PC-9 (cell line): Measurements from ENCODE around the gene MTMR8. TPM values are rescaled to one million over a fixed set of nuclear protein-coding genes. Genes with fewer than 3 reads are reported as not detected.

ENCODE experiments used
- BruUV-seq: library from RNA; stranded (reverse); fragments of 400-500 nt; replicated peaks from 2 replicates; lab custom pipeline; 2021; lab: Mats Ljungman, UMichigan
- CTCF ChIA-PET: fragments of 300-600 bp; sonication (Branson Sonifier 250); formaldehyde crosslinking; loops from one replicate; lab custom pipeline; 2022; ENCODE audit warnings: antibody characterized with exemption; lab: Charles Lee
- POLR2A ChIA-PET: fragments of 300-600 bp; sonication (Branson Sonifier 250); formaldehyde crosslinking; loops from one replicate; lab custom pipeline; 2022; ENCODE audit warnings: antibody characterized with exemption; ENCODE audit not compliant: unreplicated experiment; lab: Charles Lee
- DNase-seq, 2 experiments: peaks; one replicate each; pipeline versions ENCODE4 v3.0.0 to v3.0.0-alpha.2; 2015 to 2022; ENCODE audit warnings: mixed read lengths in 1 of 2
- H2AFZ ChIP-seq: fragments of 200-600 bp; sonication (generic); 2 replicates; pipeline ENCODE4 v1.8.1; 2017; ENCODE audit warnings: antibody characterized with exemption
- H3F3A ChIP-seq: fragments of 200-600 bp; sonication (generic); 2 replicates; pipeline ENCODE4 v1.8.1; 2017; ENCODE audit warnings: antibody characterized with exemption, mild to moderate bottlenecking, low read depth; ENCODE audit not compliant: insufficient read depth
- H3K27ac ChIP-seq: fragments of 200-600 bp; sonication (generic); 2 replicates; pipeline ENCODE4 v1.6.1; 2016; ENCODE audit warnings: mixed run types
- H3K27me3 ChIP-seq: fragments of 200-600 bp; sonication (generic); 2 replicates; pipeline ENCODE4 v1.6.1; 2016; ENCODE audit warnings: low read depth, mixed run types; ENCODE audit not compliant: insufficient read depth
- H3K36me3 ChIP-seq: fragments of 200-600 bp; sonication (generic); 2 replicates; pipeline ENCODE4 v1.6.1; 2016; ENCODE audit warnings: low read depth, mixed run types
- H3K4me1 ChIP-seq: fragments of 200-600 bp; sonication (generic); replicated peaks from 2 replicates; pipeline ENCODE4 v1.6.1; 2016; ENCODE audit warnings: mixed run types; ENCODE audit not compliant: insufficient read depth
- H3K4me2 ChIP-seq: fragments of 200-600 bp; sonication (generic); 2 replicates; pipeline ENCODE4 v1.6.1; 2017; ENCODE audit warnings: mixed run types
- H3K4me3 ChIP-seq: fragments of 200-600 bp; sonication (generic); 2 replicates; pipeline ENCODE4 v1.6.1; 2016; ENCODE audit warnings: mixed run types
- H3K79me2 ChIP-seq: fragments of 200-600 bp; sonication (generic); 2 replicates; pipeline ENCODE4 v1.6.1; 2017; ENCODE audit warnings: low read depth, mixed run types
- H3K9me2 ChIP-seq: fragments of 200-600 bp; sonication (generic); 2 replicates; pipeline ENCODE4 v1.8.1; 2017; ENCODE audit warnings: mild to moderate bottlenecking; ENCODE audit not compliant: insufficient read depth
- H3K9me3 ChIP-seq: fragments of 200-600 bp; sonication (generic); 2 replicates; pipeline ENCODE4 v1.8.1; 2016; ENCODE audit warnings: low read depth; ENCODE audit not compliant: insufficient read depth
- H4K20me1 ChIP-seq: fragments of 200-600 bp; sonication (generic); 2 replicates; pipeline ENCODE4 v1.8.1; 2017; ENCODE audit not compliant: insufficient read depth
- EZH2 ChIP-seq: fragments of 200-600 bp; sonication (generic); IDR thresholded peaks from 2 replicates; pipeline ENCODE4 v1.8.0; 2017; ENCODE audit warnings: antibody characterized with exemption, low read depth
- intact Hi-C: fragments of 100-400 bp; cut with micrococcal nuclease; formaldehyde crosslinking; loops from one replicate; pipeline ENCODE4 v1.10.0; 2022; ENCODE audit not compliant: unreplicated experiment
- total RNA-seq: library from RNA; stranded (reverse); gene quantifications from 2 replicates; pipeline ENCODE4 v1.2.3, GENCODE V29; 2021
- TF ChIP-seq, protein P1 (sequence below): fragments of 200-600 bp; sonication (generic); conservative IDR thresholded peaks from 2 replicates; pipeline ENCODE4 v1.6.1; 2017; ENCODE audit warnings: mixed run types, antibody characterized with exemption, mild to moderate bottlenecking, moderate library complexity

MTMR8 gene
- total RNA-seq, 1 experiment from 2014 or later: 1.9 TPM

DNA sequence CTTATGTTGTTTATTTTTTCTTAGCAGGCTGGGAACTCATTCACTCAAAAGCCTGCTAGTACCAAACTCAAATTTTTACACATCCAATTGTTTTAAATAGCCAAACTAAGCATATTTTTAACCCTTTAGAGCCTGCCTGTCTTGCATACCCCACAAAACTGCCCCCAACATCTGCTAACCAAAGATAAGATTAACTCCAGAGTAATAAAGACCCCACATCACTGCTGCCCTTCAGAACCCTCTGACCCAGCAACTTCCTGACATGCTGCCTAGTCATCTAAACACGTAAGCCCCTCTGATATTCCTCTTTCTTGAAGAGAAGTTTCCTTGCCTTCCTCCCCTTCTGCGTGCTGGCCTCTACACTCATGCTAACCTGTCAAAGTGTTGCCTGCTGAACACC is 104.1 kb downstream of the MTMR8 start:
- Histone ChIP-seq H3K4me2 (no peak overlapping the region), H3K27me3 (no peaks in the 10 kb centered on the region), H3K9me3 (no peaks in the 10 kb centered on the region), H3K79me2 (no peaks in the 10 kb centered on the region), H2AFZ (no peak overlapping the region), H3K4me3 (no peak overlapping the region), H3F3A (no peaks in the 10 kb centered on the region), H3K36me3 (no peaks in the 10 kb centered on the region), H3K27ac (no peak overlapping the region), H4K20me1 (no peaks in the 10 kb centered on the region), H3K4me1 (no peaks in the 10 kb centered on the region), H3K9me2 (no peaks in the 10 kb centered on the region)
- POLR2A ChIA-PET: no interaction called here
- BruUV-seq: no TSS peak
- no peak for TF ChIP-seq EZH2
- TF ChIP-seq, protein P1, sequence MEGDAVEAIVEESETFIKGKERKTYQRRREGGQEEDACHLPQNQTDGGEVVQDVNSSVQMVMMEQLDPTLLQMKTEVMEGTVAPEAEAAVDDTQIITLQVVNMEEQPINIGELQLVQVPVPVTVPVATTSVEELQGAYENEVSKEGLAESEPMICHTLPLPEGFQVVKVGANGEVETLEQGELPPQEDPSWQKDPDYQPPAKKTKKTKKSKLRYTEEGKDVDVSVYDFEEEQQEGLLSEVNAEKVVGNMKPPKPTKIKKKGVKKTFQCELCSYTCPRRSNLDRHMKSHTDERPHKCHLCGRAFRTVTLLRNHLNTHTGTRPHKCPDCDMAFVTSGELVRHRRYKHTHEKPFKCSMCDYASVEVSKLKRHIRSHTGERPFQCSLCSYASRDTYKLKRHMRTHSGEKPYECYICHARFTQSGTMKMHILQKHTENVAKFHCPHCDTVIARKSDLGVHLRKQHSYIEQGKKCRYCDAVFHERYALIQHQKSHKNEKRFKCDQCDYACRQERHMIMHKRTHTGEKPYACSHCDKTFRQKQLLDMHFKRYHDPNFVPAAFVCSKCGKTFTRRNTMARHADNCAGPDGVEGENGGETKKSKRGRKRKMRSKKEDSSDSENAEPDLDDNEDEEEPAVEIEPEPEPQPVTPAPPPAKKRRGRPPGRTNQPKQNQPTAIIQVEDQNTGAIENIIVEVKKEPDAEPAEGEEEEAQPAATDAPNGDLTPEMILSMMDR: no peak
- DNase-seq: no peak
- CTCF ChIA-PET: no interaction called here
- intact Hi-C loops: no loop called here

DNA sequence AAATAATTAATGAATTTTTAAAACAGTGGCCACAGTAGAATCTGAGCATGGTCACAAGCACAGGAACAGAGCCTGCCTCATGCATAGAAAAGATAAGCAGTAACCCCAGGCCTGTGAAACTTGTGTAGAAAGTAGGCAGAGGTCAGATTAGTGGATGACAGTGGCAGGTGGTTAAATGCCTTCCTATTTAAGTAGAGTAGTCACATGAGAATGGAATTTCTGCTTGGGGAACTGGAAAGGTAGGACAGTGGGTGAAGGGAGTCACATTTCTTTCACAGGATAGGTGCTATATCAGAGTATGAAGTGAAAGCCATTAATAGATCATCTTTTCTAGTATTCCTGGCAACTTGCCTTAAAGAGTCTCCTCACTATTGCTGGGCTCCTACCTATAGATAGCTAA is 130.0 kb downstream of the MTMR8 start:
- POLR2A ChIA-PET: no interaction called here
- Histone ChIP-seq H3K27ac (no peak overlapping the region), H3K27me3 (no peaks in the 10 kb centered on the region), H3K9me3 (no peaks in the 10 kb centered on the region), H3K79me2 (no peaks in the 10 kb centered on the region), H3K9me2 (no peaks in the 10 kb centered on the region), H3K4me2 (no peak overlapping the region), H3K36me3 (no peaks in the 10 kb centered on the region), H3K4me3 (no peak overlapping the region), H3F3A (no peaks in the 10 kb centered on the region), H4K20me1 (no peaks in the 10 kb centered on the region), H3K4me1 (no peaks in the 10 kb centered on the region), H2AFZ (no peak overlapping the region)
- DNase-seq: peak in 1 of 2 experiments; percentile 39
- TF ChIP-seq, protein P1: no peak
- no peak for TF ChIP-seq EZH2
- CTCF ChIA-PET: no interaction called here
- intact Hi-C loops: no loop called here
- no TSS peak for BruUV-seq

DNA sequence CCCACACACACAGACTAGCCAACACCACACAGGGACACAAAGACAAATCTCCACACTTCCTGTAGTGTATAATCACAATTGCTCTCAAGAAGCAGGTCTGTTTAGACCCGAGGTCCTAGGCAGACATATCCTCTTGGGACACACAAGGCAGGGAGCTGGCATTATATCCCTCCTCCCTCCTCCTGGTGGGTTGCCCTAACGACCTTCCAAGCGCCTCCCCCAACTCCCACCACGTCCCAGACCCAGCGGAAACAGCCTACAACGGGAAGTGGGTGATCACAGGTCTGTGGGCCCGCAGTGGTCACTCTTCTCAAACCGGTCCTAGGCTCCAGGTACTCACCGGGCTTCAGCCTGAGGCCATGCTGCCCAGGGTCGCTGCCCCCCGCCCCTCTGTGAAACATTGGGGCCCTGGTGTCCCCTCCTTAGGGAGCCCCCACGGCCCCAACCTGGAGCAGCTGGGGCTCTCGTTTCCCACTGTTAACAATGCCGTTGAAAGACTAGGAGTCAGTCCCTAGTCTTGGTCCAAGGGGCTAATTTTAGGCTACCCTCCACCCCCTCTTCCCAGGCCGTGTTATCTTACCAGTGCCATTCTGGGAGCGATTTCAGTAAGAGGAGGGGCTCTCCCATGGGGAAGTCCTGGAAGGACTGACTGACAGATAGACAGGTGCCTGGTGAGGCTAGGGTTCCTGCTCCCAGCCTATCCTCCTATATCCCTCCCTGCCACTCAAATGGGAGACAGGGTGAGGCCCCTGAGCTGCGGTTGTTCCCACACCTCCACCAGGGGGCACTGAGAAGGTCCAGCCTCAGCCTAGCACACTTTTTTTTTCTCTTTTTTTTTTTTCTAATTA is 164.9 kb downstream of the MTMR8 start, which contains the start of gene ASB12:
Gene ASB12, minus strand, starts transcription at position 485 of the 848 bp plus-strand sequence. CDS start 4,957 bp downstream, outside the sequence.
- no peaks in the 10 kb centered on the region for H3K27me3 ChIP-seq
- H3K27ac ChIP-seq: no peak within 1 kb of the TSS
- POLR2A ChIA-PET: no interaction called here
- DNase-seq: no peak
- no peak within 1 kb of the TSS for H3K4me2 ChIP-seq
- BruUV-seq: no TSS peak
- no peaks in the 10 kb centered on the region for H3K79me2 ChIP-seq
- CTCF ChIA-PET: no interaction called here
- H3K9me3 ChIP-seq: no peaks in the 10 kb centered on the region
- no peaks in the 10 kb centered on the region for H3K36me3 ChIP-seq
- intact Hi-C loops: no loop called here
- H4K20me1 ChIP-seq: no peaks in the 10 kb centered on the region
- H3K9me2 ChIP-seq: no peaks in the 10 kb centered on the region
- no peaks in the 10 kb centered on the region for H3K4me1 ChIP-seq
- H2AFZ ChIP-seq: no peak within 1 kb of the TSS
- H3K4me3 ChIP-seq: no peak within 1 kb of the TSS
- no peaks in the 10 kb centered on the region for H3F3A ChIP-seq
- TF ChIP-seq, protein P1: 0 out of 2 replicates have a peak, but pooled peaks have one; percentile 23
- no peak for TF ChIP-seq EZH2
